HL-60 (cell line): ENCODE results near the gene TAB3.

Experiments used
- DNase-seq, 2 experiments: peaks; one replicate each; pipeline ENCODE4 v3.0.0-alpha.2; 2010 to 2020; ENCODE audit warnings: low read depth in 1 of 2, low spot score in 1 of 2
- H3K27ac ChIP-seq: fragments of 250-450 bp; sonication (Bioruptor Pico); replicated peaks from 2 replicates; pipeline ENCODE4 v1.5.1; 2020; ENCODE audit warnings: mild to moderate bottlenecking, moderate library complexity
- H3K27me3 ChIP-seq: fragments of 250-450 bp; sonication (Bioruptor Pico); 2 replicates; pipeline ENCODE4 v1.5.1; 2021; ENCODE audit warnings: mild to moderate bottlenecking, moderate library complexity; ENCODE audit not compliant: insufficient read depth, poor library complexity, severe bottlenecking
- H3K4me3 ChIP-seq: replicated peaks from 2 replicates; pipeline ENCODE4 v1.5.1; 2011; ENCODE audit warnings: mild to moderate bottlenecking, control low read depth, low read length; ENCODE audit not compliant: insufficient read depth
- CTCF ChIP-seq: IDR thresholded peaks from one replicate; pipeline ENCODE4 v1.5.1; 2011; ENCODE audit warnings: low read length, control low read depth, inconsistent platforms; ENCODE audit not compliant: insufficient read depth
- GABPA ChIP-seq: IDR thresholded peaks from 2 replicates; pipeline ENCODE4 v1.6.1; 2012; ENCODE audit warnings: low read depth
- POLR2AphosphoS5 ChIP-seq: IDR thresholded peaks from 2 replicates; pipeline ENCODE4 v1.6.1; 2012; ENCODE audit warnings: low read depth
- REST ChIP-seq: IDR thresholded peaks from 2 replicates; pipeline ENCODE4 v1.6.1; 2012; ENCODE audit warnings: low read depth; ENCODE audit not compliant: insufficient replicate concordance
- SPI1 ChIP-seq: IDR thresholded peaks from 2 replicates; pipeline ENCODE4 v1.6.1; 2012; ENCODE audit warnings: low read depth, mild to moderate bottlenecking, borderline replicate concordance

TAB3 gene

GRCh38 chrX:30831082-30831481 lies 58.0 kb downstream of the TAB3 start:
- DNase-seq = no peak
- Histone ChIP-seq H3K27ac (no peak overlapping the region), H3K4me3 (no peak overlapping the region), H3K27me3 (no peaks in the 10 kb centered on the region)
- TF ChIP-seq CTCF (no peak), SPI1 (no peak), POLR2AphosphoS5 (no peak), GABPA (no peak), REST (no peak)

GRCh38 chrX:30830326-30830943 lies 58.6 kb downstream of the TAB3 start:
- H3K27me3 ChIP-seq = no peaks in the 10 kb centered on the region
- DNase-seq = no peak
- TF ChIP-seq POLR2AphosphoS5 (no peak), CTCF (no peak), REST (no peak), SPI1 (no peak), GABPA (no peak)
- no peak overlapping the region for H3K4me3 ChIP-seq
- no peak overlapping the region for H3K27ac ChIP-seq

GRCh38 chrX:30824275-30824674 lies 64.8 kb downstream of the TAB3 start:
- TF ChIP-seq CTCF (no peak), GABPA (no peak), REST (no peak), POLR2AphosphoS5 (no peak), SPI1 (no peak)
- H3K27ac ChIP-seq = no peak overlapping the region
- no peak overlapping the region for H3K4me3 ChIP-seq
- peaks cover 3% of the 10 kb centered on the region for H3K27me3 ChIP-seq
- DNase-seq = no peak
